Measurements from ENCODE around the gene FOXN4. TPM values are rescaled to one million over a fixed set of nuclear protein-coding genes. Genes with fewer than 3 reads are reported as not detected.

FOXN4 gene
- total RNA-seq, 1 donor from 2014 or later, result not detected

- no peak overlapping the region for H3K27ac Mint-ChIP-seq (ENCODE audit: unreplicated experiment)
- DNase-seq (ENCODE audit: low spot score), result no peak
- no peak overlapping the region for H3K4me3 Mint-ChIP-seq (ENCODE audit: unreplicated experiment)
- no peaks in the 10 kb centered on the region for H3K27me3 Mint-ChIP-seq (ENCODE audit: low read depth)
- H3K4me1 Mint-ChIP-seq (ENCODE audit: low read depth), result no peaks in the 10 kb centered on the region
- H3K9me3 Mint-ChIP-seq (ENCODE audit: low read depth), result peaks cover 11% of the 10 kb centered on the region
- no peak for TF ChIP-seq CTCF (IDR thresholded peaks at IDR 0.05)
- peaks cover 13% of the 10 kb centered on the region for H3K36me3 Mint-ChIP-seq (ENCODE audit: low read depth)
Observed at GRCh38 chr12:109256011-109256410, 53.1 kb downstream of the FOXN4 start.

GRCh38 chr12:109255377-109255776, 53.7 kb downstream of the FOXN4 start:
- H3K9me3 Mint-ChIP-seq (ENCODE audit: low read depth), result peaks cover 11% of the 10 kb centered on the region
- H3K27me3 Mint-ChIP-seq (ENCODE audit: low read depth), result no peaks in the 10 kb centered on the region
- H3K36me3 Mint-ChIP-seq (ENCODE audit: low read depth), result peaks cover 13% of the 10 kb centered on the region
- no peak overlapping the region for H3K27ac Mint-ChIP-seq (ENCODE audit: unreplicated experiment)
- DNase-seq (ENCODE audit: low spot score), result no peak
- peaks cover 3% of the 10 kb centered on the region for H3K4me1 Mint-ChIP-seq (ENCODE audit: low read depth)
- no peak overlapping the region for H3K4me3 Mint-ChIP-seq (ENCODE audit: unreplicated experiment)
- TF ChIP-seq CTCF (IDR thresholded peaks at IDR 0.05), result peak; percentile 43

GRCh38 chr12:109253913-109254544, 55.1 kb downstream of the FOXN4 start:
- no peak for TF ChIP-seq CTCF (IDR thresholded peaks at IDR 0.05)
- H3K27me3 Mint-ChIP-seq (ENCODE audit: low read depth), result no peaks in the 10 kb centered on the region

GRCh38 chr12:109252799-109253198, 56.3 kb downstream of the FOXN4 start:
- H3K27ac Mint-ChIP-seq (ENCODE audit: unreplicated experiment), result no peak overlapping the region
- no peak overlapping the region for H3K4me3 Mint-ChIP-seq (ENCODE audit: unreplicated experiment)
- peaks cover 14% of the 10 kb centered on the region for H3K36me3 Mint-ChIP-seq (ENCODE audit: low read depth)

More at GRCh38 chr12:109253913-109254544, 55.1 kb downstream of the FOXN4 start:
- H3K36me3 Mint-ChIP-seq (ENCODE audit: low read depth), result peaks cover 13% of the 10 kb centered on the region
- H3K9me3 Mint-ChIP-seq (ENCODE audit: low read depth), result peaks cover 11% of the 10 kb centered on the region
- peaks cover 3% of the 10 kb centered on the region for H3K4me1 Mint-ChIP-seq (ENCODE audit: low read depth)
- DNase-seq (ENCODE audit: low spot score), result no peak
- no peak overlapping the region for H3K4me3 Mint-ChIP-seq (ENCODE audit: unreplicated experiment)
- no peak overlapping the region for H3K27ac Mint-ChIP-seq (ENCODE audit: unreplicated experiment)

GRCh38 chr12:109250523-109250922, 58.6 kb downstream of the FOXN4 start:
- H3K9me3 Mint-ChIP-seq (ENCODE audit: low read depth), result peaks cover 11% of the 10 kb centered on the region
- H3K27me3 Mint-ChIP-seq (ENCODE audit: low read depth), result no peaks in the 10 kb centered on the region
- no peak overlapping the region for H3K27ac Mint-ChIP-seq (ENCODE audit: unreplicated experiment)
- H3K36me3 Mint-ChIP-seq (ENCODE audit: low read depth), result peaks cover 18% of the 10 kb centered on the region
- no peak for DNase-seq (ENCODE audit: low spot score)
- TF ChIP-seq CTCF (IDR thresholded peaks at IDR 0.05), result no peak
- no peak overlapping the region for H3K4me3 Mint-ChIP-seq (ENCODE audit: unreplicated experiment)
- H3K4me1 Mint-ChIP-seq (ENCODE audit: low read depth), result peaks cover 3% of the 10 kb centered on the region

More at GRCh38 chr12:109252799-109253198, 56.3 kb downstream of the FOXN4 start:
- Mint-ChIP-seq H3K9me3 (ENCODE audit: low read depth) (peaks cover 11% of the 10 kb centered on the region), H3K27me3 (ENCODE audit: low read depth) (no peaks in the 10 kb centered on the region), H3K4me1 (ENCODE audit: low read depth) (peaks cover 3% of the 10 kb centered on the region)
- no peak for DNase-seq (ENCODE audit: low spot score)
- no peak for TF ChIP-seq CTCF (IDR thresholded peaks at IDR 0.05)
